Tibial artery (tissue), 4 donors: ENCODE data around the gene DHRS2.

ENCODE experiments used
- DNase-seq, 2 donors: peaks; one replicate each; pipeline ENCODE4 v3.0.0-alpha.2; 2019
- H3K27ac ChIP-seq, 2 donors: fragments of 200-600 bp; sonication (generic) in 1 of 2; 1 replicate in 1 of 2; 2 replicates in 1 of 2; pipeline ENCODE4 v1.5.1; 2018 to 2019; ENCODE audit warnings: mild to moderate bottlenecking in 1 of 2
- H3K27me3 ChIP-seq, 2 donors: fragments of 200-600 bp; sonication (generic) in 1 of 2; one replicate each; pipeline versions ENCODE4 v1.5.1 to v1.6.0; 2016 to 2019
- H3K36me3 ChIP-seq, 3 donors: fragments of 200-600 bp; sonication (generic) in 2 of 3; one replicate each; pipeline ENCODE4 v1.5.1; 2016 to 2019; ENCODE audit warnings: mild to moderate bottlenecking in 2 of 3
- H3K4me1 ChIP-seq, 4 donors: fragments of 200-600 bp; sonication (generic) in 2 of 4; 1 replicate in 3 of 4; 2 replicates in 1 of 4; pipeline ENCODE4 v1.5.1; 2016 to 2019
- H3K4me3 ChIP-seq, 2 donors: fragments of 200-600 bp; sonication (generic) in 1 of 2; 1 replicate in 1 of 2; 2 replicates in 1 of 2; pipeline ENCODE4 v1.5.1; 2018 to 2019; ENCODE audit warnings: mild to moderate bottlenecking in 2 of 2
- H3K9me3 ChIP-seq, 3 donors: fragments of 200-600 bp; sonication (generic) in 1 of 3; one replicate each; pipeline ENCODE4 v1.5.1; 2016 to 2019
- CTCF ChIP-seq, 2 experiments: fragments of 200-600 bp in 1 of 2; fragments of 450-650 bp in 1 of 2; IDR thresholded peaks; one replicate each; pipeline ENCODE4 v1.5.1; 2017 to 2019; ENCODE audit warnings: antibody characterized with exemption in 2 of 2, mild to moderate bottlenecking in 1 of 2, moderate library complexity in 1 of 2
- intact Hi-C: fragments of 100-400 bp; cut with DNase I; formaldehyde crosslinking; loops from one replicate; pipeline ENCODE4 v1.15.0; 2023; ENCODE audit warnings: low total_unique reads

DHRS2 gene

DNA sequence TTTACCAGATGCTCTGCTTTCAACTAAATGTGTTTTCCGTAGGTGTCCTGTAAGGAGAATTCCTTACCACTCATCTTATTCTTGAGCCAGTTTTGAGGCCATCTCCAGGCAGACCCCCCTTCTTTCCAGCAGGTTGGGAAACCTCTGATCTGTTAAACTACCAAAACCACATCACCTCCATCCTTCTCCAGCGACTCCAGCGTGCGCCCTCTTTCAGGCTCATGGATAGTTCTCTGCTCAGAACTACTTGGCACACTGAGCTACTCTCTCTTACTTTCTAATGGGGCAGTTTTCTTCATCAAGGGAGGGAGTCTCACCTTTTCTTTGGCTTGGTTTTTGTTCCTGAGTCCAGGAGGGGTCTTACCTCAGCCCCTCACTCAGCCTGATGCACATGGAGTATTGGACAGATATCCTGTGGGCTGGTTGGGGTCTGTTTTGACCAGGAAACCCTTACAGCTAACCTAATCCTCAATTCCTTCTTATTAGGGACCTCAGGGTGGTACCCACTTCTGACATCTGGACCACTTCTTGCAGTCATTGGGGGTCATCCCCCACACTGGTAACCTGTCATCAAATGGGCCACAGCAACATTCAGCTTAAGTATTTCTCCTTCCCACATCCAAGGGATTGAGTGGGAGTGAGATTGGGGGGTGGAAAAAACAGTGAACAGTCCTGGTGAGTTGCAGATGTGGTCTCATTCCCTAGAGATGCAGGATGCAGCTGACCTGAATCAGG is 5.2 kb downstream of the DHRS2 start:
- H3K36me3 ChIP-seq: no peaks in the 10 kb centered on the region
- intact Hi-C loops: no loop called here
- H3K4me1 ChIP-seq: no peaks in the 10 kb centered on the region
- TF ChIP-seq CTCF (IDR thresholded peaks at IDR 0.05): no peak
- H3K27ac ChIP-seq: no peak overlapping the region
- no peaks in the 10 kb centered on the region for H3K27me3 ChIP-seq
- no peak for DNase-seq
- H3K4me3 ChIP-seq: no peak overlapping the region
- no peaks in the 10 kb centered on the region for H3K9me3 ChIP-seq

DNA sequence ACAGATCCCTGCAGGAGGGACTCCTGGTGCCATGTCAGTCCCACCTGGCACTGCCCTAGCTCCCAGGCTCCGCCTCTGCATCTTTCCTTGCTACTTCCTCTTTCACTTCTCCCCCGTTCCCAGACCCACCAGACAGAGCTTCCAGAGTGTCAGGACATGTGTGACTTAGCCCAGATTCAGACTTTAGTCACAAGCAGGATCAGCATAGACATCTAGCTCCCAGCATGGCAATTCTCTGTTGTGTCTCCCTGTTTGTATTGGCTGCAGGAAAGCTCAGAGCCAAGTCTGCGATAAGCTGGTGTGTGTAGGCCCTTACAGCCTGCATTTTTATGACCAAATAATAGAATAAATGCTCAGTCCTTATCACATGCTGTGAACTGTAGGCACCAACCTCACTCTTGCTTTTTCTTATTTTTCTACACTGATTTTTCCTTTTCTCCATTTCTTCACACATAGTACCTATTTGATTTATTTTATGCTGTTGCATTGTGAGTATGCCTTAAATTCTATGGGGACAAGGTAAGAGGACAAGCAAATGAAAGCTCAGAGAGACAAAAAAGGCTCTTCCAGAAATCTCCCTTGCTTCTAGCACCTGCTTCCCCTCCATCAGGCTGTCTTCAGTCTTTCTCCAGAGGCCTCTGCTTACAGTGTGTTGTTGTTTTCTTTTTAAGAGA is 5.9 kb downstream of the DHRS2 start:
- DNase-seq: no peak
- Histone ChIP-seq H3K4me1 (no peaks in the 10 kb centered on the region), H3K27ac (no peak overlapping the region), H3K4me3 (no peak overlapping the region), H3K36me3 (no peaks in the 10 kb centered on the region), H3K9me3 (no peaks in the 10 kb centered on the region), H3K27me3 (no peaks in the 10 kb centered on the region)
- TF ChIP-seq CTCF (IDR thresholded peaks at IDR 0.05): no peak
- intact Hi-C loops: no loop called here

- no peak for TF ChIP-seq CTCF (IDR thresholded peaks at IDR 0.05)
- no peak for DNase-seq
- H3K36me3 ChIP-seq: no peaks in the 10 kb centered on the region
- H3K27ac ChIP-seq: no peak overlapping the region
- H3K9me3 ChIP-seq: no peaks in the 10 kb centered on the region
- no peak overlapping the region for H3K4me3 ChIP-seq
- H3K4me1 ChIP-seq: no peaks in the 10 kb centered on the region
- intact Hi-C loops: no loop called here
- H3K27me3 ChIP-seq: no peaks in the 10 kb centered on the region
Measured at GRCh38 chr14:23643533-23644194, 7.5 kb downstream of the DHRS2 start.

DNA sequence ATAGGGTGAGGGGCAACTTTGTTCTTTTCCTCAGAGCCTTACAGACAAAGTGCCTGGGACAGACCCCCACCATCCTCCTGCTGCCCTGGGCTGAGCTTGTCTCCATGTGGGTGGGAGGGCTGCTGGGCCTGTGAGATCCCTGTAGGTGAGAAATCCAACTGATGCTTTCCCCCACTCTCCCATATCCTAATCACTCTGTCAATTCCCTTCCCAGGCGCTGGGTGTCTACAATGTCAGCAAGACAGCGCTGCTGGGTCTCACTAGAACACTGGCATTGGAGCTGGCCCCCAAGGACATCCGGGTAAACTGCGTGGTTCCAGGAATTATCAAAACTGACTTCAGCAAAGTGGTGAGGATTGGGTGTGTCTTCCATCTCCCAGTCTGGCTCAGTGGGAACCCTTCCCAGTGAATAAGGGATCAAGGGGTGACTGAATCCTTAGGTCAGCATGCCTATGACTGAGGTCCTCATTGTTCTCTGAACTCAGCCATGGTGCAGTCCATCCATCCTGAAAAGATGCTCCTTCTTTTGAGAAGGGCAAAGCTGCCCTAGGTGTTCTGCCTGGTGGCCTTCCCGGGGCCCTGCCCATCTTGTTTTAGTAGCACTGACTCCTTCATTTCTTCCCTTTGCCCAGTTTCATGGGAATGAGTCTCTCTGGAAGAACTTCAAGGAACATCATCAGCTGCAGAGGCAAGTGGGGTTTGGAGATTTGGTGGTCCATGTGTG is 8.2 kb downstream of the DHRS2 start:
- Histone ChIP-seq H3K27me3 (no peaks in the 10 kb centered on the region), H3K9me3 (no peaks in the 10 kb centered on the region), H3K4me1 (no peaks in the 10 kb centered on the region), H3K4me3 (no peak overlapping the region), H3K27ac (no peak overlapping the region), H3K36me3 (no peaks in the 10 kb centered on the region)
- intact Hi-C loops: no loop called here
- TF ChIP-seq CTCF (IDR thresholded peaks at IDR 0.05): no peak
- no peak for DNase-seq

DNA sequence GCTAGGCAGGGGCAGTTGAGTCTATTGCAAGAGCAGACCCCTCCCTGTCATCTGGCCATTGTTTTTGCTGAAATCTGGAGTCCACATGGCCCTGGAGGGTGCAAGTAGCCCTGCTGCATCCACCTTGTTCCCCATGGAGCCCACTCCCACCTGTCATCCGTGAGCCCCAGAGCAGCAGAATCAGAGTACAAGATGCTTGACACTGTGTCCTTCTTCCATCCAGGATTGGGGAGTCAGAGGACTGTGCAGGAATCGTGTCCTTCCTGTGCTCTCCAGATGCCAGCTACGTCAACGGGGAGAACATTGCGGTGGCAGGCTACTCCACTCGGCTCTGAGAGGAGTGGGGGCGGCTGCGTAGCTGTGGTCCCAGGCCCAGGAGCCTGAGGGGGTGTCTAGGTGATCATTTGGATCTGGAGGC is 8.8 kb downstream of the DHRS2 start:
- no peak for DNase-seq
- H3K9me3 ChIP-seq: no peaks in the 10 kb centered on the region
- no peaks in the 10 kb centered on the region for H3K4me1 ChIP-seq
- intact Hi-C loops: no loop called here
- no peak overlapping the region for H3K4me3 ChIP-seq
- TF ChIP-seq CTCF (IDR thresholded peaks at IDR 0.05): no peak
- H3K36me3 ChIP-seq: no peaks in the 10 kb centered on the region
- no peak overlapping the region for H3K27ac ChIP-seq
- H3K27me3 ChIP-seq: no peaks in the 10 kb centered on the region
